Fibroblast of pulmonary artery (primary cell): ENCODE measurements around the gene ARHGEF11.

Experiments
- DNase-seq: peaks from one replicate; pipeline ENCODE4 v3.0.0-alpha.2; 2010; ENCODE audit warnings: low read depth
- H3K4me3 ChIP-seq: replicated peaks from 2 replicates; pipeline ENCODE4 v1.5.1; 2011; ENCODE audit warnings: low read depth, mild to moderate bottlenecking, control low read depth, low read length, moderate library complexity
- CTCF ChIP-seq: IDR thresholded peaks from 2 replicates; pipeline ENCODE4 v1.5.1; 2011; ENCODE audit warnings: mild to moderate bottlenecking, control low read depth, low read length, inconsistent platforms; ENCODE audit errors: missing control alignments

ARHGEF11 gene

GRCh38 chr1:156914440-156914856 is 131.1 kb downstream of the ARHGEF11 start:
- H3K4me3 ChIP-seq, result no peak overlapping the region
- no peak for TF ChIP-seq CTCF
- DNase-seq, result peak; percentile 56

GRCh38 chr1:156913809-156914387 is 131.6 kb downstream of the ARHGEF11 start:
- no peak overlapping the region for H3K4me3 ChIP-seq
- DNase-seq, result no peak
- no peak for TF ChIP-seq CTCF

GRCh38 chr1:156912861-156913808 is 132.4 kb downstream of the ARHGEF11 start:
- no peak for DNase-seq
- no peak overlapping the region for H3K4me3 ChIP-seq
- TF ChIP-seq CTCF, result no peak

GRCh38 chr1:156912310-156912709 is 133.2 kb downstream of the ARHGEF11 start:
- no peak overlapping the region for H3K4me3 ChIP-seq
- no peak for DNase-seq
- TF ChIP-seq CTCF, result no peak

- DNase-seq, result no peak
- no peak overlapping the region for H3K4me3 ChIP-seq
- TF ChIP-seq CTCF, result no peak
Measured at GRCh38 chr1:156911577-156912298, 133.8 kb downstream of the ARHGEF11 start.

- DNase-seq, result peak; percentile 26
- TF ChIP-seq CTCF, result peak; percentile 70
Measured at GRCh38 chr1:156910309-156910782, 135.2 kb downstream of the ARHGEF11 start.

More at GRCh38 chr1:156910309-156910782, 135.2 kb downstream of the ARHGEF11 start:
- H3K4me3 ChIP-seq, result no peak overlapping the region
